SU-DHL-6 (cell line): ENCODE results near the gene DEPDC5.

Source experiments
- EZH2phosphoT487 ChIP-seq: fragments of 200-600 bp; sonication (generic), shearing (Covaris generic); conservative IDR thresholded peaks from 2 replicates; pipeline ENCODE4 v1.6.1; 2018; ENCODE audit warnings: mild to moderate bottlenecking, antibody characterized with exemption, low read length, moderate library complexity, mixed read lengths
- TF ChIP-seq, protein P1 (sequence below): fragments of 200-600 bp; sonication (generic); IDR thresholded peaks from one replicate; pipeline ENCODE4 v1.5.1; 2017; ENCODE audit warnings: antibody characterized with exemption, mild to moderate bottlenecking, low read length, moderate library complexity; ENCODE audit not compliant: insufficient read depth, poor library complexity, severe bottlenecking

DNA sequence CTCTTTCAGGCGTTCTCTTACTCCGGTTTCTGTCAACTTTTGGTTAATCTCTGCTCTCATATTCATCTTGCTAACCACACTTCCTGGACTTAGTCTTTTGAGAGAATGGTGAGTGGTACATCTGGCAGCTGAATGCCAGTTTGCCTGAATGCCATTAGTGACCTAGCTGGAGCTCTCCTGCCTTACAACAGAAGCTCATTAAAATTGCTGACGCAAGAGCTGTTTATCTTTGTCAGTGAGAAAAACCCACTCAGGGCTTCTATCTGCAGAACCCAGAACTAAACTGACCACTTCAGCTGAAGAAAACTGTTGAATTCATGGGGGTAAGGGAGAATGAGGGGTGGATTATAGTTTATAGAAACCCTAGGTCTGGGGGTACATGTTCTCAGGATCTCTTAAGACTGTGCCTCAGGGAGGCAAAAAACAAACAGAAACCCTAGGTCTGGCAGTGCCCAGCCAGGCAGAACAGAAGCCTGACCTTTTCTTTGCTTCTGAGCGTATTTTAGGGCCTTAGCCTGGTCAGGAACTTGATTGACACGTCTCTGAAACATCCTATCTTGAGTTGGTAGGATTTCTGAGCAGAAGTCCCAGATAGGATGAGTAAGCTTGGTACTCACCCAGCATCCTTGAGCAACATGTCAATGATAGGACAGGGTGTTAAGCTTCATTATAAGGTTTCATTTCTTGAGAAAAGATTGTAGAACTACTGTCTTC, 137.7 kb downstream of the DEPDC5 start:
- TF ChIP-seq, protein P1, sequence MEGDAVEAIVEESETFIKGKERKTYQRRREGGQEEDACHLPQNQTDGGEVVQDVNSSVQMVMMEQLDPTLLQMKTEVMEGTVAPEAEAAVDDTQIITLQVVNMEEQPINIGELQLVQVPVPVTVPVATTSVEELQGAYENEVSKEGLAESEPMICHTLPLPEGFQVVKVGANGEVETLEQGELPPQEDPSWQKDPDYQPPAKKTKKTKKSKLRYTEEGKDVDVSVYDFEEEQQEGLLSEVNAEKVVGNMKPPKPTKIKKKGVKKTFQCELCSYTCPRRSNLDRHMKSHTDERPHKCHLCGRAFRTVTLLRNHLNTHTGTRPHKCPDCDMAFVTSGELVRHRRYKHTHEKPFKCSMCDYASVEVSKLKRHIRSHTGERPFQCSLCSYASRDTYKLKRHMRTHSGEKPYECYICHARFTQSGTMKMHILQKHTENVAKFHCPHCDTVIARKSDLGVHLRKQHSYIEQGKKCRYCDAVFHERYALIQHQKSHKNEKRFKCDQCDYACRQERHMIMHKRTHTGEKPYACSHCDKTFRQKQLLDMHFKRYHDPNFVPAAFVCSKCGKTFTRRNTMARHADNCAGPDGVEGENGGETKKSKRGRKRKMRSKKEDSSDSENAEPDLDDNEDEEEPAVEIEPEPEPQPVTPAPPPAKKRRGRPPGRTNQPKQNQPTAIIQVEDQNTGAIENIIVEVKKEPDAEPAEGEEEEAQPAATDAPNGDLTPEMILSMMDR: no peak
- no peak for TF ChIP-seq EZH2phosphoT487
